Measurements from ENCODE around the gene SLC12A5. TPM values are rescaled to one million over a fixed set of nuclear protein-coding genes. Genes with fewer than 3 reads are reported as not detected.

SLC12A5 gene
- total and polyA plus RNA-seq, 2 experiments from 2014 or later = 0.55 TPM; not detected in 1

DNA sequence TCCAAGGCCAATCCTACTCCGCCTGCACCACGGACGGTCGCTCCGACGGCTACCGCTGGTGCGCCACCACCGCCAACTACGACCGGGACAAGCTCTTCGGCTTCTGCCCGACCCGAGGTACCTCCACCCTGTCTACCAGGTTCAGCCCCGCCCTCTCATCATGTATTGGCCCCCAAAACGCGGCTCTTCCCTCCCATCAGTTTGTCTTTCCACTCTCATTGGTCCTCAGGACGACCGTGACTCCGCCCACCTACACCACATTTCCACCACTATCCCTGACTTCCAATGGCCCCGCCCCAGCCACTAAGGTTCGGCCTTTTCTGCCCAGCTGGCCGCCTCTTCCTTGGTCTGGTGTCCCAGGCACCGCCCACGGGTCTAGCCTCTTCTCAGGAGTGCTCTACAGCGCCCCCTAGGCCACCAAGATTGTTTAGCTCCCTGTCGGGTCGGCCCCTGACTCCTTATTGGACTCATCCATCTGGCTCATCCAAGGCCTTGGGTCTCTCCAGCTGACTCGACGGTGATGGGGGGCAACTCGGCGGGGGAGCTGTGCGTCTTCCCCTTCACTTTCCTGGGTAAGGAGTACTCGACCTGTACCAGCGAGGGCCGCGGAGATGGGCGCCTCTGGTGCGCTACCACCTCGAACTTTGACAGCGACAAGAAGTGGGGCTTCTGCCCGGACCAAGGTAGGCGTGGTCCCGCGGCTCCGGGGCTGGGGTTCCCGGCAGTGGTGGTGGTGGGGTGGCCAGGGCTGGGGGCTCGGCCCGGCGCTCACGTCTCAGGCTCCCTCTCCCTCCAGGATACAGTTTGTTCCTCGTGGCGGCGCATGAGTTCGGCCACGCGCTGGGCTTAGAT is 17.2 kb upstream of the SLC12A5 start:
- H3F3A ChIP-seq (ENCODE audit: insufficient read depth) = no peaks in the 10 kb centered on the region
- H3K4me3 ChIP-seq = no peak overlapping the region
- no peak overlapping the region for H3K27ac ChIP-seq
- H3K79me2 ChIP-seq (ENCODE audit: insufficient read depth) = no peaks in the 10 kb centered on the region
- H3K4me2 ChIP-seq (ENCODE audit: unreplicated experiment) = no peak overlapping the region
- no peaks in the 10 kb centered on the region for H3K9me2 ChIP-seq (ENCODE audit: insufficient read depth)
- 15% methylated on average over 57 of the region's 57 CpGs for WGBS, 2 experiments (ENCODE audit: low coverage in 1 of 2, low lambda C conversion rate in 2 of 2, missing lambda C conversion rate in 2 of 2)
- H3K36me3 ChIP-seq (ENCODE audit: low read depth) = no peaks in the 10 kb centered on the region
- H3K27me3 ChIP-seq (replicated peaks; ENCODE audit: insufficient read depth) = peaks cover 48% of the 10 kb centered on the region
- no peaks in the 10 kb centered on the region for H4K20me1 ChIP-seq (ENCODE audit: insufficient read depth)
- H2AFZ ChIP-seq = no peak overlapping the region
- no peak overlapping the region for H3K9ac ChIP-seq
- no peaks in the 10 kb centered on the region for H3K9me3 ChIP-seq (ENCODE audit: low read depth)
- TF ChIP-seq EZH2phosphoT487 (IDR thresholded peaks at IDR 0.05; ENCODE audit: insufficient read depth, low read depth) (0 out of 2 replicates have a peak, but pooled peaks have one; percentile 13), EZH2 (IDR thresholded peaks at IDR 0.05; ENCODE audit: insufficient read depth, poor library complexity, severe bottlenecking) (peak; percentile 20)
- peak; percentile 65 for DNase-seq
- no peaks in the 10 kb centered on the region for H3K4me1 ChIP-seq (ENCODE audit: insufficient read depth)
- in situ Hi-C loops (cut with MboI) = loop anchor here (25.0 kb wide), 1 partner anchor 300 kb away; the partner anchor contains the start of gene CDH22

DNA sequence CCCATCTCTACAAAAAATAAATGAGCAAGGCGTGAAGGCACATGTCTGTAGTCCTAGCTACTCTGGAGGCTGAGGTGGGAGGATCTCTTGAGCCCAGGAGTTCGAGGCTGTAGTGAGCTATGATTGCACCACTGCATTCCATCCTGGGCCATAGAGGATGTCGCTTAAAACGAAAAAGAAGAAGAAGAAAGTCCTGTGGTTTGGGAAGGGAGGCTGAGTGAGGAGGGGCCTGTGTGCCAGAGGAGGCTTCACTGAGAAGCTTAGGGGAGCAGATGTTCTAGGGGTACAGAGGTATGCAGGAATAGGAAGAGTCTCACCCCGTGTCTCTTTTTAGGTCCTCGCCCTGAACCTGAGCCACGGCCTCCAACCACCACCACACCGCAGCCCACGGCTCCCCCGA is 16.1 kb upstream of the SLC12A5 start:
- in situ Hi-C loops (cut with MboI) = loop anchor here (25.0 kb wide), 1 partner anchor 299 kb away; the partner anchor contains the start of gene CDH22

GRCh38 chr20:46013322-46013828 is 15.6 kb upstream of the SLC12A5 start:
- no peak overlapping the region for H2AFZ ChIP-seq
- H3K9ac ChIP-seq = no peak overlapping the region
- H3K36me3 ChIP-seq (ENCODE audit: low read depth) = no peaks in the 10 kb centered on the region
- H3K4me2 ChIP-seq (ENCODE audit: unreplicated experiment) = no peak overlapping the region
- no peaks in the 10 kb centered on the region for H3F3A ChIP-seq (ENCODE audit: insufficient read depth)
- TF ChIP-seq EZH2phosphoT487 (IDR thresholded peaks at IDR 0.05; ENCODE audit: insufficient read depth, low read depth) = no peak
- TF ChIP-seq EZH2 (IDR thresholded peaks at IDR 0.05; ENCODE audit: insufficient read depth, poor library complexity, severe bottlenecking) = no peak
- no peaks in the 10 kb centered on the region for H4K20me1 ChIP-seq (ENCODE audit: insufficient read depth)
- no peaks in the 10 kb centered on the region for H3K9me3 ChIP-seq (ENCODE audit: low read depth)
- H3K79me2 ChIP-seq (ENCODE audit: insufficient read depth) = no peaks in the 10 kb centered on the region
- DNase-seq = no peak
- H3K27me3 ChIP-seq (replicated peaks; ENCODE audit: insufficient read depth) = peaks cover 51% of the 10 kb centered on the region
- in situ Hi-C loops (cut with MboI) = loop anchor here (25.0 kb wide), 1 partner anchor 299 kb away; the partner anchor contains the start of gene CDH22
- 12 to 15% methylated on average over 23 to 29 of the region's 29 CpGs for WGBS, 2 experiments (ENCODE audit: low coverage in 1 of 2, low lambda C conversion rate in 2 of 2, missing lambda C conversion rate in 2 of 2)
- no peak overlapping the region for H3K27ac ChIP-seq
- H3K4me1 ChIP-seq (ENCODE audit: insufficient read depth) = no peaks in the 10 kb centered on the region
- no peak overlapping the region for H3K4me3 ChIP-seq
- no peaks in the 10 kb centered on the region for H3K9me2 ChIP-seq (ENCODE audit: insufficient read depth)

More for the DNA sequence above, 16.1 kb upstream of the SLC12A5 start:
- no peaks in the 10 kb centered on the region for H3K9me3 ChIP-seq (ENCODE audit: low read depth)
- 27 to 40% methylated on average over 6 to 10 of the region's 10 CpGs for WGBS, 2 experiments (ENCODE audit: low coverage in 1 of 2, low lambda C conversion rate in 2 of 2, missing lambda C conversion rate in 2 of 2)
- no peak overlapping the region for H3K27ac ChIP-seq
- no peak overlapping the region for H3K4me2 ChIP-seq (ENCODE audit: unreplicated experiment)
- H3K79me2 ChIP-seq (ENCODE audit: insufficient read depth) = no peaks in the 10 kb centered on the region
- no peaks in the 10 kb centered on the region for H4K20me1 ChIP-seq (ENCODE audit: insufficient read depth)
- no peak overlapping the region for H3K9ac ChIP-seq
- H3F3A ChIP-seq (ENCODE audit: insufficient read depth) = no peaks in the 10 kb centered on the region
- no peaks in the 10 kb centered on the region for H3K9me2 ChIP-seq (ENCODE audit: insufficient read depth)
- H3K4me3 ChIP-seq = no peak overlapping the region
- H3K36me3 ChIP-seq (ENCODE audit: low read depth) = no peaks in the 10 kb centered on the region
- H2AFZ ChIP-seq = no peak overlapping the region
- no peaks in the 10 kb centered on the region for H3K4me1 ChIP-seq (ENCODE audit: insufficient read depth)
- H3K27me3 ChIP-seq (replicated peaks; ENCODE audit: insufficient read depth) = peaks cover 51% of the 10 kb centered on the region
- no peak for DNase-seq
- TF ChIP-seq EZH2phosphoT487 (IDR thresholded peaks at IDR 0.05; ENCODE audit: insufficient read depth, low read depth) = no peak

DNA sequence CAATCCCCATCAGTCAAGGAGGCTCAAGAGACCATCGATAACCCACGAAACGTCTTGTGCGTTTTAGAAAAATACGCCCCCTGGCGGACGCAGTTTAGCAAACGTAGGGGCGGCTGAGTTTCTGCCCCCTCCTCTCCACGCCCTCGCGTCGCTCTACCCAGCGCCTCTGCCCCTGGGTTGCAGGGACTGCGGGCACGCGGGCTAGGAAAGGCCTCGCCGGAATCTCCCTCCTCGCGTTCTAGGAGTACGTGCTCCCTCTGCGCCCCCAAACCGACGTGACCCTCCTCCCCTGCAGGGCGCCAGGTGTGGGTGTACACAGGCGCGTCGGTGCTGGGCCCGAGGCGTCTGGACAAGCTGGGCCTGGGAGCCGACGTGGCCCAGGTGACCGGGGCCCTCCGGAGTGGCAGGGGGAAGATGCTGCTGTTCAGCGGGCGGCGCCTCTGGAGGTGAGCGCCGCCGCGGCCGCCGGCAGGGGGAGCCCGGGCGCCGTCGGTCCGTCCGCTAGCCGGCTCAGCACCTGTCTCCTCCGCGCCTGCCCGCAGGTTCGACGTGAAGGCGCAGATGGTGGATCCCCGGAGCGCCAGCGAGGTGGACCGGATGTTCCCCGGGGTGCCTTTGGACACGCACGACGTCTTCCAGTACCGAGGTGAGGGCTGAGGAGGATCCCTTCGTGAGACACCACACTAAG is 15.0 kb upstream of the SLC12A5 start:
- no peaks in the 10 kb centered on the region for H3K4me1 ChIP-seq (ENCODE audit: insufficient read depth)
- no peaks in the 10 kb centered on the region for H3K79me2 ChIP-seq (ENCODE audit: insufficient read depth)
- H3K36me3 ChIP-seq (ENCODE audit: low read depth) = no peaks in the 10 kb centered on the region
- 4% methylated on average over 67 of the region's 67 CpGs for WGBS, 2 experiments (ENCODE audit: low coverage in 1 of 2, low lambda C conversion rate in 2 of 2, missing lambda C conversion rate in 2 of 2)
- H2AFZ ChIP-seq = no peak overlapping the region
- peaks cover 48% of the 10 kb centered on the region for H3K27me3 ChIP-seq (replicated peaks; ENCODE audit: insufficient read depth)
- in situ Hi-C loops (cut with MboI) = loop anchor here (25.0 kb wide), 1 partner anchor 298 kb away; the partner anchor contains the start of gene CDH22
- H3K4me3 ChIP-seq = no peak overlapping the region
- H4K20me1 ChIP-seq (ENCODE audit: insufficient read depth) = no peaks in the 10 kb centered on the region
- H3K27ac ChIP-seq = no peak overlapping the region
- no peak overlapping the region for H3K4me2 ChIP-seq (ENCODE audit: unreplicated experiment)
- no peak overlapping the region for H3K9ac ChIP-seq
- no peaks in the 10 kb centered on the region for H3K9me3 ChIP-seq (ENCODE audit: low read depth)
- H3K9me2 ChIP-seq (ENCODE audit: insufficient read depth) = no peaks in the 10 kb centered on the region
- peak; percentile 70 for DNase-seq
- H3F3A ChIP-seq (ENCODE audit: insufficient read depth) = no peaks in the 10 kb centered on the region
- TF ChIP-seq EZH2phosphoT487 (IDR thresholded peaks at IDR 0.05; ENCODE audit: insufficient read depth, low read depth) (no peak), EZH2 (IDR thresholded peaks at IDR 0.05; ENCODE audit: insufficient read depth, poor library complexity, severe bottlenecking) (peak; percentile 14)
